GM19023 (cell line): ENCODE measurements around the gene ALDH8A1.

Experiments
- ATAC-seq: cut with Tn5 transposase; IDR thresholded peaks from one replicate; pipeline ENCODE4 v1.9.1; 2021; ENCODE audit warnings: mild to moderate bottlenecking, moderate library complexity; ENCODE audit not compliant: unreplicated experiment

ALDH8A1 gene, protein sequence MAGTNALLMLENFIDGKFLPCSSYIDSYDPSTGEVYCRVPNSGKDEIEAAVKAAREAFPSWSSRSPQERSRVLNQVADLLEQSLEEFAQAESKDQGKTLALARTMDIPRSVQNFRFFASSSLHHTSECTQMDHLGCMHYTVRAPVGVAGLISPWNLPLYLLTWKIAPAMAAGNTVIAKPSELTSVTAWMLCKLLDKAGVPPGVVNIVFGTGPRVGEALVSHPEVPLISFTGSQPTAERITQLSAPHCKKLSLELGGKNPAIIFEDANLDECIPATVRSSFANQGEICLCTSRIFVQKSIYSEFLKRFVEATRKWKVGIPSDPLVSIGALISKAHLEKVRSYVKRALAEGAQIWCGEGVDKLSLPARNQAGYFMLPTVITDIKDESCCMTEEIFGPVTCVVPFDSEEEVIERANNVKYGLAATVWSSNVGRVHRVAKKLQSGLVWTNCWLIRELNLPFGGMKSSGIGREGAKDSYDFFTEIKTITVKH

DNA sequence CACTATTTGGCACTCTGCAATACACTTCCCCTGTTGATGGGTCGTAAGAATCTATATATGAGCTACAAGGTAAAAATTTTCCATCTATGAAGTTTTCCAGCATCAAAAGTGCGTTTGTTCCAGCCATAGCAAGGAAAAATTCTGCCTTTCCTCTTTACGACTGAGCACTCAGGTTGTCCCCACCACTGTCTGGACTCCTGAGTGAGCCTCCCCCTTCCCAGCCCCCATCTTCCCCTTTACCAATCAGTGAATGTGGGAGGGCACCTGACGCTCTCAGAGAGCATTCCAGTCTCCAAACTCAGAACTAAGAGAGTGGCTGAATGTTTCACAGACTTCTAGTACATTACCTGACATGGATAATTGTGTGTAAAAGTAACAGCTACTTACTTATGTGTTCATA is at the start of gene ALDH8A1:
Gene ALDH8A1 (minus strand): TSS at position 175 of the 400 bp plus-strand sequence. CDS start 48 bp downstream, at position 127.
- ATAC-seq = no peak

DNA sequence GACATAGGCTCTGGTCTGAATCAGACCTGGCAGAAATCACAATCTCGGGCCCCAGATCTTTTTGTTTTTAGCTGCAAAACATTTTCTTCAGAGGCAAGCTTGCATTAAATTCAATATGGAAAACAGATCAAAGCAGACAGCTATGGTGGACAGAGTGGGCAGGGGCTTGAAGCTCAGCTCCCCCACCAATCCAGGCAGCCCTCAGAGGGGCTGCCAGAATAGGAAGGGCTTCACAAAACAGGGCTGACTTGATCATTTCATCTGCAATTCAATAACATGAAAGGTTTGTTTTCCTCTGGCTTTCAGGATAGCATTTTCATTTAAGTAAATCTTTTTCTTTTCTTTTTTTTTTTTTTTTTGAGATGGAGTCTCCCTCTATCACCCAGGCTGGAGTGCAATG is 49.2 kb upstream of the ALDH8A1 start:
- ATAC-seq = no peak

DNA sequence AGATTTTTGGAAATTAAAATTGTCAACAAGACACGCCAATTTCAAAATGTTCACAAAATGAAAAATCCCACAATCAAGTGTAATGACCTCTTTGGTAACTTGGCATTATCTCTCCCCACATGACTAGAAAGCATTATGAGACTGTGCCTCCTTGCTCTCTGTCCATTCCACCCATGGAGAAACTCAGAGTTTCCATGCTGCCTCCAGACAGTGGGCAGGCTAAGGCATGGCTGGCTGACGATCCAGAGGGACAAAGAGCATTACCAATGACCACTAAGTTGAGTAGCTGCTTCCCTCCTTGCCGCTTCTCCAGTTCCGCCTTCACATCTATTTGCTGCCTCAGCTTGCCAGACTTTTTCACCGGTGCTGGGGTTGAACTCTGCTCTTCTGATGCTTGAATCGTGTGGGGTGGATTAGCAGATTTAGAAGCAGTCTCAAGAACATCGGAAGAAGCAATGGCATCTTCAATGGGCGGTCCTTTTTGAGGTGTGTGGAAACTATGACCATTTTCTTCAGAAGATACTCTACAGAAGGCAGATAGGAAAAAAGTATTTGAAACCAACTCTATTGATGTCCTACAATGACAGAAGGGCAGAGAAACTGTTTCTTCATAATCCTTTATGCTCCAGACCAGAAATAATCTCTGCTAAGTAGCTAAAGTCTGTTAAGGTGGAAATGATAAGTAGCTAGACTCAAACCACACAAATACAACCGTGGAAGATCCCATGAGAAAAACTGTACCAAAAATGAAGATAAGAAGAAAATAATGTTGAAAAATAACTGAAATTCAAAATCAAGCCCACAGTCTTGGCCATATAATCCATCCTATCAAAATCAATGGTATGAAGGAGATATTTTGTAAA is 47.5 kb upstream of the ALDH8A1 start:
- no peak for ATAC-seq

DNA sequence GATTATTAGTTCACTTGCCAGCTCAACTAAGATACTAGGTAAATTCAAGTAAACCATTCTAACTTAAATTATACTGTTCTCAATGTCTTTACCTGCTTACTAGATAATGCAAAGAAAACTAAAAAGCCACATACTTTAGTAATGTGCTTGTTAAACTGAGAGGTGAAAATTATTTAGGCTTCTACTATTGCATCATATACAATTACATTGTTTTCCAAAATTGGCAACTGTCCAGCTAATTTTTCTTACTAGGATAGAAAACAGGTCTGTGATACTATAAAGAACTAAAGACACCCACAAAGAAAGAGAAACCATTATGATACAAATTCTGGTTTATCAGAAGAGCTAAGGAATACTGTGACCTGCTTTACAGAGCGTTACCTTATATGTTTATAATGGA is 45.6 kb upstream of the ALDH8A1 start:
- ATAC-seq = no peak

DNA sequence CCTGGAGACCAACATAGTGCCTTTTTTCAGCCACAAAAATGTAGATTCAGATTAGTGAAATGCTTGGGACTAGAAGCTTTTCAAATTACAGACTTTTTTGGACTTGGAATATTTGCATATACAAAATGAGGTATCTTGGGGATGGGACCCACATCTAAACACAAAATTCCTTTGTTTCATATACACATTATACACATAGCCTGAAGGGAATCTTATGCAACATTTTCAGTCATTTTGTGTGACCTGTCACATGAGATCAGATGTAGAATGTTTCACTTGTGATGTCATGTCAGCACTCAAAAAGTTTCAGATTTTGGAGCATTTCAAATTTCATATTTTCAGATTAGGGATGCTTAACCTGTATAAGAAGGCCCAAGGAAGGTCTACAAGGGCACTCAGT is 44.5 kb upstream of the ALDH8A1 start:
- ATAC-seq = no peak

DNA sequence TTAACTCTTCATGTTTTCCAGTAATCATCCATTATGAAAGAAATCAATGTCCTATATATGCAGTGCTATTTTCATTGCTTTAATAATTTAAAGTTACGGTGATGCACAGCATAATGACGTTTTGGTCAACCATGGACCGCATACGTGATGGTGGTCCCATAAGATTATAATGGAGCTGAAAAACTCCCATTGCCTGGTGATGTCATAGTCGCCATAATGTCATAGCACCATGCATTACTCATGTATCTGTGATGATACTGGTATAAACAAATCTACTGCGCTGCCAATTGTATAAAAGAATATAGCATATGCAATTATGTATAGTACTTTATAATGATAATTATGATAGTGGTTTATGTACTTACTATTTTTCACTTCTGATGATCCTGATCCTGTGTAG is 42.3 kb upstream of the ALDH8A1 start:
- no peak for ATAC-seq

DNA sequence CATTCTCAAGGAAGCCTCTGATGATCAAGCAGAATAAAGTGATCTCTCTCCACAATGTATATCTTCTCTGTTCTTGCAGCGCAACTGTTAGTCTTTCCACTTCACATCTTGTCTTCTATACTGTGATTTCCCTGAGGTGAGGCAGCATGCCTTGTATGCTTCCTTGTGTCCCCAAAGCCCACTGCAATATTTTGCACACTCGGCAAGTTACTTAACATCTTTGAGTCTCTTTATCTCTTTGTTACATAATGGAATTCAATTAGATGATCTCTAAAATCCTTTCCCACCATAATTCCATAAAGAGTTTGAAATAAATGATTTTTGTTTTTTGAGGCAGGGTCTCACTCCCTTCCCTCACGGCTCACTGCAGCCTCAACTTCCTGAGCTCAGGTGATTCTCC is 40.4 kb upstream of the ALDH8A1 start:
- no peak for ATAC-seq

DNA sequence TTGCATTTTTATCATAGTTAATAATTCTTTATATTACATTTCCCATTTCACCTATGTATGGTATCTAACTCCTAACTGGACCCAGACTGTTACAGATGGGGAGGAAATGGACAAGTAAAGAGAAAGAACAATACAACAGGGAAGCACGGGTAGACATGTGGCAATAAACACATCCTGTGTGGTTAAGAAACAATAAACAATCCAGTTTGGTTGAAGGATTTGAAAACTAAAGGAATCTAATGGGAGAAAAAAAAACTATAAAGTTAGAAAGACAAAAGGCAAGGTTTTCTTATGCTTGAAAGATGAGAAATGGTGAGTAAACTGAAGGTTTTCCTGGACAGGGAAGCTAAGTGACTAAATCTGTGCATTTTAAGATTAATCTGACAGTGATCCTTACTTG is 34.9 kb upstream of the ALDH8A1 start:
- ATAC-seq = no peak

DNA sequence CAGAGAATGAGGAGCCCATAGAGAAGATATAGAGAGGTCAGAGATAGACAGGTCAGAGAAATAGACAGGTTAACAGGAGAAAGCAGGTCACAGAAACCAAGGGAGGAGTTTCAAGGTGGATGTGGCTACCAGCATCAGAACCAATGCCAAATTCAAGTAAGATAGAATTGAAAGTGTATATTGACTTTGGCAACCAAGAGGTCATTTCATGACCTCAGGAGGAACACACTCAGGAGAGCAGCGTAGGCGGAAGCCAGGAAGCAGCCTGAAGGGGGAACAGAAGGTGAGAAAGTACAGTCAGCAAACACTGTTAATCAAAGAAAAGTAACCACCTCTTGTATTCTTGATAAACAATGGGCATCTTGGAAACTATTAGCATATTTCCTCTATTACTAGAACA is 33.9 kb upstream of the ALDH8A1 start:
- ATAC-seq = no peak

DNA sequence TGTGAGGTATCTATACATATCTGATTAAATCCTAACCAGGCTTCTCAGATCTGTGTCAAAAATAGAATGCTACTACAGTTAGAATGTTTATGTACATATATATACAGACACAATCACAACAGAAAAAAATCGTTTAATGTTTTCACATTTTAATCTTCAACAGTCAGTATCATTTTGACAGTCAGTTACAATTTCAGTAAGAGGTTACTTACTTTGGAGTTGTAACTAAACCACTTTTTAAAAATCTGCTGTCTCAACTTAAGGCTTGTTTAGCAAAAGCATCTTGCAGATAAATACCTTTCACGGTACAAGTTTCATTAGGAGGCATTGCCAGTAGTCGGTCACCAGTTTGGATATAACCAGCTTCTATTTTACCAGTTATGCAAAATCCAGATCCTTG is 32.3 kb upstream of the ALDH8A1 start:
- no peak for ATAC-seq

DNA sequence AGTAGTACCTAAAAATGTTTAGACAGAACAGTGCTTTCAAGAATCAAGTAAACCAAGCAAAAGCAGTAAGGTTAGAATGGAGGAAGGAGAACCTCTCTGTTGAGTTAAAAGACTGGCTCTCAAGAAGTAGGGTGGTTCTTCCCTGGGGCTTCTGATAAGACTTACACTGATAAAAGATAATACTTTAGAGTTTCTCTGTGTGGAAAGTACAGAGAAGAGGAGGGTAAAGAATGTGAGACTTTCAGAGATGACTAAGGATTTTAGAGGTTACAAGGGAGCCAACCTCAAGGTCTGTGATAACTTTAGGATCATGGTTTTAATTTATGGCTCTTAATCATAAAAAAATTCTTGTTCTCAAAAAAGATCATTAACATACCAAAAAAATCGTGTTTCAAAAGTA is 30.9 kb upstream of the ALDH8A1 start:
- no peak for ATAC-seq

DNA sequence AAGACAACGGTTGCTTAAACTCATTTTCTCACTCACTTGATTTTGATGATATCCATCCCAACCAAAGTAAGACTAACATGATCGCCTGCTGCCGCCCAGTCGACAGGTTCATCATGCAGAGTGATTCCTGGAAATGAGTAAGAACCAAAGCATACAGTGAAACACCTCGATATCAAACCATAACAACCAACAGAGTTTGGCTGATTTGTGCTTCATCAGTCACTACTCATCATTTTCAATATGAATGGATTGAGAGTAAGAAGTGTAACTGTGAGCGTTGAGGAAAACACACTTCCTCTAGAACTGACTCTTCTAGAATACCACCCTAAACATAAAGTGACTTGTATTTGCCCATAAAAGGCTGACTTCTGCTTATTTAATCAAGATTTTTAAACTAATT is 29.2 kb upstream of the ALDH8A1 start:
- ATAC-seq = peak; percentile 87

DNA sequence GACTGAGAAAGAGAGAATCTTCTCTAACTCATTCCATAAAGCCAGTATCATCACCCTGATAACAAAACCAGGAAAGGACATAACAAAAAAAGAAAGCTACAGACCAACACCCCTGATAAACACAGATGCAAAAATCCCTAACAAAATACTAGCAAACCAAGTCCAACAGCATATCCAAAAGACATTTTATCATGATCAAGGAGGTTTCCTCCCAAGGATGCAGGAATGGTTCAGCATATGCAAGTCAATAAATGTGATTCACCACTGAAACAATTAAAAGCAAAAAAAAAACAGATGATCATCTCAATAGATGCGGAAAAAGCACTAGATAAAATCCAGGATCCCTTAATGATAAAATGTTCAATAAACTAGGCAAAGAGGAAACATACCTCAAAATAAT is 24.5 kb upstream of the ALDH8A1 start:
- no peak for ATAC-seq

DNA sequence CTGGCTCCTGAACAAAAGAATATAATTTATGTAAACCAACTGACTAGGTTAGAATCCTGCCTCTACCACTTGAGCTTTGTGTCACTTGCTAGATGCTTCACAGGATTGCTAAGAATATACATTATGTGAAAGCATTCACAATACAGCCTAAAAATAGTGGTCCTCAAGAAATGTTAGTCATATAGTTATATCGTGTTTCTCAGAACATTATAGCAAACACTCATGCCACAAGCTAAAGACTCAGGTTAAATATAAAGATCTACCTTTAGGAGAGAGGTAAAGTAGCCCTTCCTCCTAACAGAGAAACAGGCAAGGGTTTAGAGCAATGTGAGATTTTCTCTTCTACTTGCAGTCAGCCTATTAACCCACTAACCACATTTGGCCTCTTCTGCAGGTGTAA is 17.8 kb upstream of the ALDH8A1 start:
- no peak for ATAC-seq

DNA sequence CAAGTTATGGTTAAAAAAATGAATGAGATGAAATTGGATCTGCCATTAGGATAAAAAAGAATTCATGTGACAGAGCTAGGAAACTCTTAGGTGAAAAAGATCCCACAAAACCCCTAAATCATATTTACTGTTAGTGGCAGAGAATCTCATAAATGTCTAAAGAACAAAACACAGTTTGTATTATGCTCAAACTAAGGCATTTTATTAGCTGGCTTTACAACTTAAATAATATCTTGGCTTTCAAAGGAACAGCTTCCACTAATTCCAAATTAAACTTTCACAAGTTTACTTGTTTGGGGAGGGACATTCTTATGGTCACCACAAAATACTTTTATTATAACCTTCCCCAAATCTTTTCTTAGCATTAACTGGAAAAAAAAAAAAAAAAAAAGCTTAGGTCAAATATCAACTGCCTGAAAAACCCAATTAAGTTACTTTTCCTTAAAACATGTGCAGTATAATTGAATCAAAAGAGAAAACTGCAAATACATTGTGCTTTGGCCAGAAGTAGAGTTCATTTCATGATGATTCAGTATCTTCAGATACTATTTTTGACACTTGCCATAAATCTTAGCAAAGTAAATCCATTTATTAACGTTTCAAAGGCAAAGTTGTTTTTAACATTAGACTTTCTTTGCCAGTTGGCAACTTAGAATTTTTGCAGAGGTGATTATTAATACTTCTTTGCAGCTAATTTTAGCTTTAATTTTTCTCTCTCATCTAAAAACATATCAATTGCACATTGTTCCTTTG is 14.7 kb upstream of the ALDH8A1 start:
- ATAC-seq = no peak

DNA sequence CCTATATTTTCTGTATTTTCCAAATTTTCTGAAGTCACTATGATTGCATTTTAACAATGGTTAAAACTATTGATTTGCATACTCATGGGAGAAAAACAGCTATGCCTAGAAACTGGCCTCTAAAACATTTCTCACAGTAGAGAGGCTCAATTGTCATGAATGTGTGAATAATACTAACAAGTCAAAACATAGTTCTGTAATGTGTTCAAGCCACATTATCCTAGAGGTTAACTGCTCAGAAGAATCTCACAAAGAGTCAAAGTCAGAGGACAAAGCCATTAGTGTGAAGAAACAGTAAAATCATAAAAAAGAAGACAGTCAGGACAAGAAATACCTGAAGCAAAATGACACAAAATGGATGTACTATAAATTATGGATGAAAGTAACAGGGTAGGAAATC is 12.5 kb upstream of the ALDH8A1 start:
- ATAC-seq = no peak

DNA sequence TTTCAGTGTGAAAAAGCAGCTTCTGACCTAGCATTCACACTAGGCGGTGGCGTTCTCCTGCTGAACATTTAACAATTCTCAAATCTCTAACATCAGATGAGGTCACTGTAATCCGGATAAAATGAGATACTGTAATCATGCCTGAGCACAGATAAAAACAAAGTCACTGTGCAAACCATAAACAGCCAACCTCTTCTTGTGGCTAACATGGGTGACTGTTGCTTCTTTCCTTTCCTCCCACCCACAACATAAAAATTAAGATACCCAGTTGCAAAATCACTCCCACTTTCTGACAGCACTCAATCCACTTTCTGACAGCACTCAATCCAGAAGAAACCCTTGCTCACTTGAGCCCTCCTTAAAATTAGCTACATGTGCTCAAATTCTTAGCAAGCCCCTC is 11.5 kb upstream of the ALDH8A1 start:
- no peak for ATAC-seq

DNA sequence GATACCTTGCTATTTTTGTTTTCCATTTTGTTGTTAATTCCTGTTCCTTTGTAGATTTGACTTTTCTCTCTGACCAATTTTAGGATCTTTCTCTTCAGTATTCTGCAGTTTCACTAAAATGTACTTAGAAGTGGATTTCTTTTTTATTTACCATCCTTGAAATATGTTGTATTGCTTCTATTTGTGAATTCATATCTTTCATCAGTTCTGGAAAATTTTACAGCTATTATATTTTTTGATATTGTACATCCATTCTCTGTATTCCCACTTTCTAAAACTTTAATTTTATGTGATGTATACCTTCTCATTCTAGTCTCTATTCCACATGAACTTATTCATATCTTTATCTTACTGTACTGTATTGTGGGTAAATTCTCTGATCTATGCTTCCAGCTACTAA is 9.7 kb upstream of the ALDH8A1 start:
- no peak for ATAC-seq

DNA sequence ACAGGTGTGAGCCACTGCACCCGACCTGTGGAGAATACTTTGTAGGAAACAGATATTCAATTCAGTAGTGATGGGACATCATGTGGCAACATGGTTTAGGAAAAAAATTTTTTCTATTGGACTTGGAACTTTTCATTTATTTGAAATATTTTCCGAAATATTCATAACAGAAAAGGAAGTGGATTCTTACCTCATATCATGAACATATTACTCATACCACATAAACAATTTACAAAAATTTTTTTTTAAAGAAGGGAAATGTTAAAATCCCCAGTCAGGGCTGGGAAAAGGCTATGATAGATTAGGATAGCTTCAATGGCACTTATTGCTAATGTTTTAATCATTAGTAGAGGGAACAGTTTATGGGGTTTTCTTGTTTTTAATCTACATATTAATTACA is 6.8 kb upstream of the ALDH8A1 start:
- ATAC-seq = no peak

DNA sequence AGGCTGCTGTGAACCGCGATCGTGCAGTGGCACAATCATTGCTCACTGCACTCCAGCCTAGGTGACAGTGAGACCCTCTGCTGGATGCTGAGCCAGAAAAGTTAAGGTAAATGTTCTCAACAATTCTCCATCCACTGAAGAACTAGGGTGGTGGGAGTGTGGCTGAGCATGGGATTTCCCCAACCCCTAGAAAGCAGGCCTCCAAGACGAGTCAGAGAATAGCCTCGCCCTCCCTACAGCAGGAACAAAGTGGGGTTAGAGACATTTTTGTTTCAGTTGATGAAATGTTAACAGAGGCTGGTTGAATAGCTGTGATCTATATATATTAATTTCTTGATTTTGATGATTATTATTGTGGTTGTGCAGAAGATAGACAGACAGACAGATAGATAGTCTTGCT is 6.1 kb upstream of the ALDH8A1 start:
- no peak for ATAC-seq

DNA sequence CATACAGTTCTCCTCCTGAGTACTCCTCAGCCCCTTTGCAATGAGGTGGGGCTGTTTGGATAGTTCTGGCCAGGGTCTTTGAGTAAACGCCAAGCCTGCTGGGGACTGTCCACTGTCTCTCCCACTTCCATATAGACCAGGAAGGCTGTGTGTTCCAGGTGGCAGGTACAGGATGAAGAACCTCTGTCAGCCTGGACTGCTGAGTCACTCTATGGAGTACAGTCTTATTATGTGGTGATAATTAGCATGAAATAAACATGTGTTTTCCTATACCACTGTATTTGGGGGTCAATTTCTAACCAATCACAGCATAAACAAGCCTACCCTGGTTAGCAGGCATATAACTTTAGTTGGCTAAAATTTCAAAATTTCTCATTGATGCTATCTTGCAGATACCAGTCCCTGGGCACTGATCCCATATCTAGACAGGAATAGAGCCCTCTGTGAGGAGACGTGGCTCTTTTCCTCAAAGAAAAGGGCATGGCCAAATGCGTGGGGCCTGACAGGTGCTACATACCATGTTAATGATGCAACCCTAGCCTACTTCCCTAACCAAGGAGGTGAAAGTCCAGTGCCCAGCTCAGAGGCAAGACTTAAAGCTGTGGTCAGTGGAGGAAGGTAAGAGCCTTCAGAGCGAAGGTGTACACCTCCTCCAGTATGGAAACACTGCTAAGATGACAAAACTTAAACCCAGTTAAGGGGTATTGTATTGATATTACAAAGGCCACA is 4.5 kb upstream of the ALDH8A1 start:
- no peak for ATAC-seq
